Right atrium auricular region (tissue), 2 donors: ENCODE results near the gene NRIP1. TPM values are rescaled to one million over a fixed set of nuclear protein-coding genes. Genes with fewer than 3 reads are reported as not detected.

Experiments
- DNase-seq: peaks from one replicate; pipeline ENCODE4 v3.0.0-alpha.2; 2019; ENCODE audit warnings: low spot score
- H3K27ac ChIP-seq, 2 donors: fragments of 200-600 bp; sonication (generic); 1 replicate in 1 of 2; 2 replicates in 1 of 2; pipeline ENCODE4 v1.5.1; 2016 to 2019
- H3K27me3 ChIP-seq, 2 donors: fragments of 200-600 bp; sonication (generic); one replicate each; pipeline versions ENCODE4 v1.5.1 to v1.6.0; 2017 to 2019
- H3K36me3 ChIP-seq: fragments of 200-600 bp; sonication (generic); one replicate; pipeline ENCODE4 v1.5.1; 2016
- H3K4me1 ChIP-seq, 2 donors: fragments of 200-600 bp; sonication (generic); one replicate each; pipeline versions ENCODE4 v1.5.1 to v1.6.0; 2017 to 2019
- H3K4me3 ChIP-seq, 2 donors: fragments of 200-600 bp; sonication (generic); 1 replicate in 1 of 2; 2 replicates in 1 of 2; pipeline ENCODE4 v1.5.1; 2017 to 2019; ENCODE audit warnings: mild to moderate bottlenecking in 1 of 2, moderate library complexity in 1 of 2
- H3K9me3 ChIP-seq, 2 donors: fragments of 200-600 bp; sonication (generic); one replicate each; pipeline ENCODE4 v1.5.1; 2019
- CTCF ChIP-seq, 2 donors: fragments of 200-600 bp; sonication (generic); IDR thresholded peaks; one replicate each; pipeline ENCODE4 v1.5.1; 2019; ENCODE audit warnings: antibody characterized with exemption in 2 of 2
- total RNA-seq, 2 donors: library from RNA; depleted of rRNA; stranded (reverse); fragments of >200 nt; gene quantifications; one replicate each; pipeline ENCODE4 v1.1.0, GENCODE V29; 2016

NRIP1 gene
- total RNA-seq, 2 donors from 2014 or later = 15.5 to 16.0 TPM

- Histone ChIP-seq H3K27me3 (no peaks in the 10 kb centered on the region), H3K9me3 (no peaks in the 10 kb centered on the region)
Observed at GRCh38 chr21:15098181-15098580, 33.4 kb upstream of the NRIP1 start.

GRCh38 chr21:15097580-15097979 is 32.8 kb upstream of the NRIP1 start:
- Histone ChIP-seq H3K9me3 (no peaks in the 10 kb centered on the region), H3K27ac (no peak overlapping the region), H3K4me3 (no peak overlapping the region), H3K4me1 (no peaks in the 10 kb centered on the region), H3K27me3 (no peaks in the 10 kb centered on the region), H3K36me3 (no peaks in the 10 kb centered on the region)
- no peak for DNase-seq
- no peak for TF ChIP-seq CTCF (IDR thresholded peaks at IDR 0.05)

More at GRCh38 chr21:15098181-15098580, 33.4 kb upstream of the NRIP1 start:
- no peak for TF ChIP-seq CTCF (IDR thresholded peaks at IDR 0.05)
- no peak for DNase-seq
- H3K27ac ChIP-seq = no peak overlapping the region
- H3K4me1 ChIP-seq = no peaks in the 10 kb centered on the region
- H3K4me3 ChIP-seq = no peak overlapping the region
- H3K36me3 ChIP-seq = no peaks in the 10 kb centered on the region

- no peaks in the 10 kb centered on the region for H3K36me3 ChIP-seq
- H3K4me3 ChIP-seq = no peak overlapping the region
- no peaks in the 10 kb centered on the region for H3K9me3 ChIP-seq
- no peaks in the 10 kb centered on the region for H3K4me1 ChIP-seq
- no peak overlapping the region for H3K27ac ChIP-seq
- no peak for DNase-seq
- TF ChIP-seq CTCF (IDR thresholded peaks at IDR 0.05) = no peak
- no peaks in the 10 kb centered on the region for H3K27me3 ChIP-seq
Observed at GRCh38 chr21:15096146-15096545, 31.3 kb upstream of the NRIP1 start.

- no peaks in the 10 kb centered on the region for H3K27me3 ChIP-seq
- no peak for DNase-seq
- no peak for TF ChIP-seq CTCF (IDR thresholded peaks at IDR 0.05)
Observed at GRCh38 chr21:15095326-15095725, 30.5 kb upstream of the NRIP1 start.

GRCh38 chr21:15094706-15095105 is 29.9 kb upstream of the NRIP1 start:
- Histone ChIP-seq H3K27ac (no peak overlapping the region), H3K4me1 (no peaks in the 10 kb centered on the region)

More at GRCh38 chr21:15095326-15095725, 30.5 kb upstream of the NRIP1 start:
- H3K4me1 ChIP-seq = no peaks in the 10 kb centered on the region
- no peaks in the 10 kb centered on the region for H3K9me3 ChIP-seq
- no peaks in the 10 kb centered on the region for H3K36me3 ChIP-seq
- no peak overlapping the region for H3K4me3 ChIP-seq
- no peak overlapping the region for H3K27ac ChIP-seq

More at GRCh38 chr21:15094706-15095105, 29.9 kb upstream of the NRIP1 start:
- no peak for DNase-seq
- TF ChIP-seq CTCF (IDR thresholded peaks at IDR 0.05) = no peak
- no peaks in the 10 kb centered on the region for H3K27me3 ChIP-seq
- H3K9me3 ChIP-seq = no peaks in the 10 kb centered on the region
- no peak overlapping the region for H3K4me3 ChIP-seq
- H3K36me3 ChIP-seq = no peaks in the 10 kb centered on the region
